SH-SY5Y (cell line): Measurements from ENCODE around the gene CLEC2B.

Source experiments
- GATA2 ChIP-seq: IDR thresholded peaks from 2 replicates; pipeline ENCODE4 v1.6.1; 2011; ENCODE audit warnings: mild to moderate bottlenecking, low read depth, low read length
- GATA3 ChIP-seq: IDR thresholded peaks from 2 replicates; pipeline ENCODE4 v1.6.1; 2011; ENCODE audit warnings: low read depth, mild to moderate bottlenecking, low read length, moderate library complexity

- TF ChIP-seq GATA3 (no peak), GATA2 (no peak)
Measured at GRCh38 chr12:9851927-9852326, 17.2 kb downstream of the CLEC2B start.
